HL-60 (cell line): Measurements from ENCODE around the gene HECW1.

Experiments
- REST ChIP-seq: IDR thresholded peaks from 2 replicates; pipeline ENCODE4 v1.6.1; 2012; ENCODE audit warnings: low read depth; ENCODE audit not compliant: insufficient replicate concordance
- TF ChIP-seq, protein P1 (sequence below): IDR thresholded peaks from one replicate; pipeline ENCODE4 v1.5.1; 2011; ENCODE audit warnings: low read length, control low read depth, inconsistent platforms; ENCODE audit not compliant: insufficient read depth

GRCh38 chr7:43583424-43584194 lies 471.2 kb downstream of the HECW1 start:
- TF ChIP-seq, protein P1, sequence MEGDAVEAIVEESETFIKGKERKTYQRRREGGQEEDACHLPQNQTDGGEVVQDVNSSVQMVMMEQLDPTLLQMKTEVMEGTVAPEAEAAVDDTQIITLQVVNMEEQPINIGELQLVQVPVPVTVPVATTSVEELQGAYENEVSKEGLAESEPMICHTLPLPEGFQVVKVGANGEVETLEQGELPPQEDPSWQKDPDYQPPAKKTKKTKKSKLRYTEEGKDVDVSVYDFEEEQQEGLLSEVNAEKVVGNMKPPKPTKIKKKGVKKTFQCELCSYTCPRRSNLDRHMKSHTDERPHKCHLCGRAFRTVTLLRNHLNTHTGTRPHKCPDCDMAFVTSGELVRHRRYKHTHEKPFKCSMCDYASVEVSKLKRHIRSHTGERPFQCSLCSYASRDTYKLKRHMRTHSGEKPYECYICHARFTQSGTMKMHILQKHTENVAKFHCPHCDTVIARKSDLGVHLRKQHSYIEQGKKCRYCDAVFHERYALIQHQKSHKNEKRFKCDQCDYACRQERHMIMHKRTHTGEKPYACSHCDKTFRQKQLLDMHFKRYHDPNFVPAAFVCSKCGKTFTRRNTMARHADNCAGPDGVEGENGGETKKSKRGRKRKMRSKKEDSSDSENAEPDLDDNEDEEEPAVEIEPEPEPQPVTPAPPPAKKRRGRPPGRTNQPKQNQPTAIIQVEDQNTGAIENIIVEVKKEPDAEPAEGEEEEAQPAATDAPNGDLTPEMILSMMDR, result peak; percentile 16
- TF ChIP-seq REST, result no peak
